HCT116 (cell line): ENCODE data around the gene PKNOX2. TPM values are rescaled to one million over a fixed set of nuclear protein-coding genes. Genes with fewer than 3 reads are reported as not detected.

Experiments
- ATAC-seq: fragments of 200-7000 bp; cut with Tn5 transposase; 2 replicates; pipeline ENCODE4 v1.9.1; 2020; ENCODE audit warnings: mild to moderate bottlenecking, moderate library complexity
- BruUV-seq: library from RNA; stranded (reverse); fragments of 400-500 nt; replicated peaks from 2 replicates; lab custom pipeline; 2021; lab: Mats Ljungman, UMichigan
- CTCF ChIA-PET: fragments of 300-600 bp; sonication (Branson Sonifier 250); formaldehyde crosslinking; loops from one replicate; lab custom pipeline; 2021; ENCODE audit warnings: antibody characterized with exemption; lab: Charles Lee
- POLR2A ChIA-PET: fragments of 300-600, 350-600 bp; sonication (Branson Sonifier 250); formaldehyde crosslinking; loops from one replicate; lab custom pipeline; 2021; ENCODE audit warnings: antibody characterized with exemption; lab: Charles Lee
- RAD21 ChIA-PET, 2 experiments: fragments of 300-600 bp; sonication (Branson Sonifier 250); formaldehyde crosslinking; loops; one replicate each; lab custom pipeline; 2023; ENCODE audit warnings: low total read pairs in 2 of 2; ENCODE audit not compliant: uncharacterized antibody in 2 of 2, unreplicated experiment in 2 of 2, low non-redundant PET in 1 of 2; lab: Charles Lee
- DNase-seq: peaks from one replicate; pipeline ENCODE4 v3.0.0-alpha.2; 2010; ENCODE audit warnings: low read depth, low spot score
- H2AFZ ChIP-seq: fragments of 200-600 bp; shearing (Covaris generic), sonication (generic); 2 replicates; pipeline ENCODE4 v1.6.1; 2017; ENCODE audit warnings: low read depth, mixed run types, mixed read lengths, antibody characterized with exemption, low read length; ENCODE audit not compliant: poor library complexity, severe bottlenecking
- H3K27ac ChIP-seq: 2 replicates; pipeline ENCODE4 v1.5.1; 2012; ENCODE audit warnings: low read depth, low read length
- H3K27me3 ChIP-seq: fragments of 200-600 bp; sonication (generic); 2 replicates; pipeline ENCODE4 v1.6.1; 2016; ENCODE audit warnings: mixed run types, low read length, mixed read lengths; ENCODE audit not compliant: insufficient read depth
- H3K36me3 ChIP-seq, 2 experiments: fragments of 200-500 bp in 1 of 2; fragments of 200-600 bp in 1 of 2; sonication (Bioruptor generic) in 1 of 2; sonication (generic) in 1 of 2; 2 replicates each; pipeline versions ENCODE4 v1.5.1 to v1.6.1; 2014 to 2016; ENCODE audit warnings: low read length in 2 of 2, inconsistent platforms in 1 of 2, mixed read lengths in 1 of 2, mixed run types in 1 of 2; ENCODE audit not compliant: insufficient read depth in 2 of 2, control insufficient read depth in 1 of 2
- H3K4me1 ChIP-seq, 2 experiments: fragments of 200-600 bp in 1 of 2; sonication (generic) in 1 of 2; 2 replicates each; pipeline versions ENCODE4 v1.5.1 to v1.6.1; 2012 to 2017; ENCODE audit warnings: low read length in 2 of 2, inconsistent platforms in 1 of 2, mild to moderate bottlenecking in 1 of 2, mixed read lengths in 1 of 2, mixed run types in 1 of 2, moderate library complexity in 1 of 2; ENCODE audit not compliant: insufficient read depth in 2 of 2, control insufficient read depth in 1 of 2
- H3K4me2 ChIP-seq: fragments of 200-600 bp; sonication (generic); 2 replicates; pipeline ENCODE4 v1.6.1; 2017; ENCODE audit warnings: mixed run types, low read length, mixed read lengths
- H3K4me3 ChIP-seq, 2 experiments: fragments of 200-600 bp in 1 of 2; sonication (generic) in 1 of 2; replicated peaks in 1 of 2; 2 replicates each; pipeline ENCODE4 v1.5.1; 2011 to 2016; ENCODE audit warnings: low read length in 2 of 2, control low read depth in 1 of 2, low read depth in 1 of 2, mild to moderate bottlenecking in 1 of 2, mixed read lengths in 1 of 2, mixed run types in 1 of 2
- H3K79me2 ChIP-seq: fragments of 200-600 bp; sonication (generic); 2 replicates; pipeline ENCODE4 v1.6.1; 2017; ENCODE audit warnings: mild to moderate bottlenecking, mixed run types, low read length, moderate library complexity, mixed read lengths; ENCODE audit not compliant: insufficient read depth
- H3K9ac ChIP-seq: fragments of 200-600 bp; sonication (generic); 2 replicates; pipeline ENCODE4 v1.6.1; 2016; ENCODE audit warnings: low read length, mixed read lengths
- H3K9me2 ChIP-seq: fragments of 200-600 bp; sonication (generic), shearing (Covaris generic); 2 replicates; pipeline ENCODE4 v1.6.1; 2017; ENCODE audit warnings: mixed run types, mild to moderate bottlenecking, moderate library complexity; ENCODE audit not compliant: insufficient read depth
- H3K9me3 ChIP-seq, 2 experiments: fragments of 200-500 bp in 1 of 2; fragments of 200-600 bp in 1 of 2; sonication (Bioruptor generic) in 1 of 2; sonication (generic) in 1 of 2; 2 replicates each; pipeline ENCODE4 v1.6.1; 2014 to 2017; ENCODE audit warnings: low read length in 2 of 2, mixed read lengths in 2 of 2, inconsistent platforms in 1 of 2, low read depth in 1 of 2, mild to moderate bottlenecking in 1 of 2, mixed run types in 1 of 2, moderate library complexity in 1 of 2; ENCODE audit not compliant: control insufficient read depth in 1 of 2, insufficient read depth in 1 of 2
- H4K20me1 ChIP-seq: fragments of 200-600 bp; sonication (generic), shearing (Covaris generic); 2 replicates; pipeline ENCODE4 v1.6.1; 2017; ENCODE audit warnings: mixed run types, mild to moderate bottlenecking, moderate library complexity; ENCODE audit not compliant: insufficient read depth
- ATF3 ChIP-seq: IDR thresholded peaks from 2 replicates; pipeline ENCODE4 v1.6.1; 2012
- CBX3 ChIP-seq: IDR thresholded peaks from 2 replicates; pipeline ENCODE4 v1.6.1; 2012; ENCODE audit warnings: low read depth
- CEBPB ChIP-seq: IDR thresholded peaks from 2 replicates; pipeline ENCODE4 v1.6.1; 2012; ENCODE audit warnings: low read depth
- EGR1 ChIP-seq: IDR thresholded peaks from 2 replicates; pipeline ENCODE4 v1.6.1; 2012; ENCODE audit warnings: low read depth
- EZH2phosphoT487 ChIP-seq: fragments of 200-600 bp; IDR thresholded peaks from 2 replicates; pipeline ENCODE4 v1.6.1; 2018; ENCODE audit warnings: antibody characterized with exemption, borderline replicate concordance
- FOSL1 ChIP-seq: IDR thresholded peaks from 2 replicates; pipeline ENCODE4 v1.6.1; 2012; ENCODE audit warnings: low read depth
- JUND ChIP-seq: IDR thresholded peaks from 2 replicates; pipeline ENCODE4 v1.6.1; 2012
- POLR2A ChIP-seq: IDR thresholded peaks from 2 replicates; pipeline ENCODE4 v1.7.0; 2011; ENCODE audit warnings: borderline replicate concordance; ENCODE audit not compliant: insufficient read depth, insufficient read length; ENCODE audit errors: extremely low read depth
- SIN3A ChIP-seq: IDR thresholded peaks from 2 replicates; pipeline ENCODE4 v1.6.1; 2012; ENCODE audit warnings: low read depth
- SP1 ChIP-seq: IDR thresholded peaks from 2 replicates; pipeline ENCODE4 v1.6.1; 2012; ENCODE audit warnings: low read depth
- SRF ChIP-seq: IDR thresholded peaks from 2 replicates; pipeline ENCODE4 v1.6.1; 2012; ENCODE audit warnings: low read depth
- TCF7L2 ChIP-seq: IDR thresholded peaks from 2 replicates; pipeline ENCODE4 v1.7.0; 2011; ENCODE audit warnings: borderline replicate concordance, inconsistent platforms; ENCODE audit not compliant: insufficient read depth, insufficient read length; ENCODE audit errors: extremely low read depth
- ZFX ChIP-seq: fragments of 450-650 bp; IDR thresholded peaks from 2 replicates; pipeline ENCODE4 v1.6.1; 2017
- ZNF274 ChIP-seq: fragments of 200-500 bp; sonication (Bioruptor generic); IDR thresholded peaks from 2 replicates; pipeline ENCODE4 v1.6.1; 2014; ENCODE audit warnings: mild to moderate bottlenecking, low read depth, low read length, inconsistent platforms
- intact Hi-C: fragments of 100-400 bp; cut with micrococcal nuclease; formaldehyde crosslinking; loops from 2 replicates; pipeline ENCODE4 v1.10.0; 2022
- total RNA-seq: library from RNA; stranded (reverse); gene quantifications from one replicate; pipeline ENCODE4 v1.2.1, GENCODE V29; 2021; ENCODE audit not compliant: unreplicated experiment
- TF ChIP-seq, protein P1 (sequence below): IDR thresholded peaks from 2 replicates; pipeline ENCODE4 v1.6.1; 2012; ENCODE audit warnings: low read depth
- TF ChIP-seq, protein P2 (sequence below): IDR thresholded peaks from 2 replicates; pipeline ENCODE4 v1.6.1; 2012

The PKNOX2 gene
- total RNA-seq, 1 experiment from 2014 or later = 0.20 TPM

- TF ChIP-seq ATF3 (no peak), JUND (no peak), EZH2phosphoT487 (no peak), CEBPB (no peak)
These were observed 35.9 kb downstream of the PKNOX2 start for GRCh38 chr11:125200441-125200840.

DNA sequence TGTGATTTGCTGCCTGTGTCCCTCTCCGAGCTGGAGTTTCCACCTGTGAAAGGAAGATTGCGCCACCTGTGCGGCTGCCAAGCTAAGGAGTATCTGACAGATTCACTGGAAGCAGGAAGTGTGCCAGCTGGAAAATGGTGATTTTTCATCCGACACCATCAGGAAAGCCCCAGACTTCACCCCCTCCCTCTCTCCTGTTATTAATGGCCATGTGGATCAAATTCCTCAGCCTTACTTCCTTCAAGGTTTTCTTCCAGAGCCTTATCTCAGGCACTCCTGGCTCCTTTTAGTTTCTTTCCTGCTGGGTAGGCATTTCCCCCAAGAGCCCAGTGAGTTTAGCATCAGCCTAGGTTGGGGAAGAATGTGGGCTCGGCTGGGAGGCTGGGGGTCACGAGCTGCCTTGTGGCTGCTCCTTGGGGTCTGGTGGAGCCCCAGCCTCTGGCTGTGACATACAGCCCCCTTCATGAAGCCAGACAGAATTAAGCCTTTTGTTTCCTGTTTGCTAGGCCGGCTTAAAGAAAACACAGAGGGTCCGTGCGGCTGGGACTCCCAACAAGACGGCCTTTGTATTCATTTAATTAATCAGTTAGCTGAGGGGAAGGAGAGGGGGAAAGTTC, 37.1 kb downstream of the PKNOX2 start:
- H3K9ac ChIP-seq = no peak overlapping the region
- TF ChIP-seq CBX3 (no peak), EGR1 (no peak), SP1 (no peak), FOSL1 (no peak), SRF (no peak), SIN3A (no peak), ZFX (no peak), POLR2A (no peak), JUND (no peak), ZNF274 (no peak), TCF7L2 (no peak), CEBPB (no peak)
- TF ChIP-seq, protein P1, sequence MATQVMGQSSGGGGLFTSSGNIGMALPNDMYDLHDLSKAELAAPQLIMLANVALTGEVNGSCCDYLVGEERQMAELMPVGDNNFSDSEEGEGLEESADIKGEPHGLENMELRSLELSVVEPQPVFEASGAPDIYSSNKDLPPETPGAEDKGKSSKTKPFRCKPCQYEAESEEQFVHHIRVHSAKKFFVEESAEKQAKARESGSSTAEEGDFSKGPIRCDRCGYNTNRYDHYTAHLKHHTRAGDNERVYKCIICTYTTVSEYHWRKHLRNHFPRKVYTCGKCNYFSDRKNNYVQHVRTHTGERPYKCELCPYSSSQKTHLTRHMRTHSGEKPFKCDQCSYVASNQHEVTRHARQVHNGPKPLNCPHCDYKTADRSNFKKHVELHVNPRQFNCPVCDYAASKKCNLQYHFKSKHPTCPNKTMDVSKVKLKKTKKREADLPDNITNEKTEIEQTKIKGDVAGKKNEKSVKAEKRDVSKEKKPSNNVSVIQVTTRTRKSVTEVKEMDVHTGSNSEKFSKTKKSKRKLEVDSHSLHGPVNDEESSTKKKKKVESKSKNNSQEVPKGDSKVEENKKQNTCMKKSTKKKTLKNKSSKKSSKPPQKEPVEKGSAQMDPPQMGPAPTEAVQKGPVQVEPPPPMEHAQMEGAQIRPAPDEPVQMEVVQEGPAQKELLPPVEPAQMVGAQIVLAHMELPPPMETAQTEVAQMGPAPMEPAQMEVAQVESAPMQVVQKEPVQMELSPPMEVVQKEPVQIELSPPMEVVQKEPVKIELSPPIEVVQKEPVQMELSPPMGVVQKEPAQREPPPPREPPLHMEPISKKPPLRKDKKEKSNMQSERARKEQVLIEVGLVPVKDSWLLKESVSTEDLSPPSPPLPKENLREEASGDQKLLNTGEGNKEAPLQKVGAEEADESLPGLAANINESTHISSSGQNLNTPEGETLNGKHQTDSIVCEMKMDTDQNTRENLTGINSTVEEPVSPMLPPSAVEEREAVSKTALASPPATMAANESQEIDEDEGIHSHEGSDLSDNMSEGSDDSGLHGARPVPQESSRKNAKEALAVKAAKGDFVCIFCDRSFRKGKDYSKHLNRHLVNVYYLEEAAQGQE = no peak
- TF ChIP-seq, protein P2, sequence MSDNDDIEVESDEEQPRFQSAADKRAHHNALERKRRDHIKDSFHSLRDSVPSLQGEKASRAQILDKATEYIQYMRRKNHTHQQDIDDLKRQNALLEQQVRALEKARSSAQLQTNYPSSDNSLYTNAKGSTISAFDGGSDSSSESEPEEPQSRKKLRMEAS = no peak
- no peaks in the 10 kb centered on the region for H3K79me2 ChIP-seq
- H3K27me3 ChIP-seq = peaks cover 3% of the 10 kb centered on the region; the same call in 1 of the 2 replicates
- ChIA-PET CTCF (no interaction called here), RAD21 (no interaction called here), POLR2A (no interaction called here)
- no peaks in the 10 kb centered on the region for H4K20me1 ChIP-seq
- no peaks in the 10 kb centered on the region for H3K4me1 ChIP-seq
- ATAC-seq = no peak
- intact Hi-C loops = no loop called here
- H3K9me2 ChIP-seq = no peaks in the 10 kb centered on the region
- no peak overlapping the region for H3K4me2 ChIP-seq
- H3K4me3 ChIP-seq = no peak overlapping the region
- no peak overlapping the region for H3K27ac ChIP-seq
- H3K36me3 ChIP-seq = no peaks in the 10 kb centered on the region
- no peaks in the 10 kb centered on the region for H3K9me3 ChIP-seq
- no peak overlapping the region for H2AFZ ChIP-seq
- no peak for DNase-seq
- BruUV-seq = no TSS peak

More at GRCh38 chr11:125200441-125200840, 35.9 kb downstream of the PKNOX2 start:
- H3K9me2 ChIP-seq = no peaks in the 10 kb centered on the region
- no peaks in the 10 kb centered on the region for H3K4me1 ChIP-seq
- BruUV-seq = no TSS peak
- ChIA-PET RAD21 (no interaction called here), POLR2A (no interaction called here), CTCF (no interaction called here)
- H3K79me2 ChIP-seq = no peaks in the 10 kb centered on the region
- peaks cover 3% of the 10 kb centered on the region; the same call in 1 of the 2 replicates for H3K27me3 ChIP-seq
- ATAC-seq = no peak
- H3K4me2 ChIP-seq = no peak overlapping the region
- H3K27ac ChIP-seq = no peak overlapping the region
- DNase-seq = no peak
- H3K4me3 ChIP-seq = no peak overlapping the region
- H3K9me3 ChIP-seq = no peaks in the 10 kb centered on the region
- no peaks in the 10 kb centered on the region for H3K36me3 ChIP-seq
- H3K9ac ChIP-seq = no peak overlapping the region
- no peak overlapping the region for H2AFZ ChIP-seq
- intact Hi-C loops = no loop called here
- no peaks in the 10 kb centered on the region for H4K20me1 ChIP-seq
